ENCODE data around the gene MPRIP. TPM values are rescaled to one million over a fixed set of nuclear protein-coding genes. Genes with fewer than 3 reads are reported as not detected.
A peak's percentile ranks its signal among the peaks of the same experiment; 100 is the strongest.

MPRIP gene
- total RNA-seq, 1 experiment from 2014 or later, result 73.9 TPM

GRCh38 chr17:17086585-17086984 is 44.3 kb downstream of the MPRIP start:
- H3K4me3 ChIP-seq (ENCODE audit: insufficient read depth, low read depth, low read length), result no peak overlapping the region
- peaks cover 6% of the 10 kb centered on the region for H3K36me3 ChIP-seq (replicated peaks; ENCODE audit: control insufficient read depth, insufficient read depth, low read length)

GRCh38 chr17:17087424-17088015 is 45.3 kb downstream of the MPRIP start:
- Histone ChIP-seq H3K4me3 (ENCODE audit: insufficient read depth, low read depth, low read length) (no peak overlapping the region), H3K36me3 (replicated peaks; ENCODE audit: control insufficient read depth, insufficient read depth, low read length) (peaks cover 6% of the 10 kb centered on the region), H3K27me3 (ENCODE audit: control insufficient read depth, insufficient read depth, low read length) (no peaks in the 10 kb centered on the region)
- no peak for DNase-seq

More at GRCh38 chr17:17086585-17086984, 44.3 kb downstream of the MPRIP start:
- no peak for DNase-seq
- no peaks in the 10 kb centered on the region for H3K27me3 ChIP-seq (ENCODE audit: control insufficient read depth, insufficient read depth, low read length)

- DNase-seq, result no peak
- Histone ChIP-seq H3K27me3 (ENCODE audit: control insufficient read depth, insufficient read depth, low read length) (no peaks in the 10 kb centered on the region), H3K36me3 (replicated peaks; ENCODE audit: control insufficient read depth, insufficient read depth, low read length) (peaks cover 6% of the 10 kb centered on the region), H3K4me3 (ENCODE audit: insufficient read depth, low read depth, low read length) (no peak overlapping the region)
Observed at GRCh38 chr17:17088086-17088485, 45.8 kb downstream of the MPRIP start.

GRCh38 chr17:17088541-17089525 is 46.6 kb downstream of the MPRIP start:
- Histone ChIP-seq H3K36me3 (replicated peaks; ENCODE audit: control insufficient read depth, insufficient read depth, low read length) (peaks cover 6% of the 10 kb centered on the region), H3K4me3 (ENCODE audit: insufficient read depth, low read depth, low read length) (no peak overlapping the region), H3K27me3 (ENCODE audit: control insufficient read depth, insufficient read depth, low read length) (no peaks in the 10 kb centered on the region)
- DNase-seq, result no peak

GRCh38 chr17:17089796-17090641 is 47.8 kb downstream of the MPRIP start:
- no peaks in the 10 kb centered on the region for H3K27me3 ChIP-seq (ENCODE audit: control insufficient read depth, insufficient read depth, low read length)
- H3K4me3 ChIP-seq (ENCODE audit: insufficient read depth, low read depth, low read length), result no peak overlapping the region
- no peak for DNase-seq
- H3K36me3 ChIP-seq (replicated peaks; ENCODE audit: control insufficient read depth, insufficient read depth, low read length), result peaks cover 6% of the 10 kb centered on the region

GRCh38 chr17:17090642-17091103 is 48.4 kb downstream of the MPRIP start:
- no peak for DNase-seq
- no peak overlapping the region for H3K4me3 ChIP-seq (ENCODE audit: insufficient read depth, low read depth, low read length)
- peaks cover 6% of the 10 kb centered on the region for H3K36me3 ChIP-seq (replicated peaks; ENCODE audit: control insufficient read depth, insufficient read depth, low read length)
- H3K27me3 ChIP-seq (ENCODE audit: control insufficient read depth, insufficient read depth, low read length), result no peaks in the 10 kb centered on the region

GRCh38 chr17:17091276-17091675 is 49.0 kb downstream of the MPRIP start:
- DNase-seq, result no peak
- Histone ChIP-seq H3K36me3 (replicated peaks; ENCODE audit: control insufficient read depth, insufficient read depth, low read length) (peaks cover 6% of the 10 kb centered on the region), H3K4me3 (ENCODE audit: insufficient read depth, low read depth, low read length) (no peak overlapping the region), H3K27me3 (ENCODE audit: control insufficient read depth, insufficient read depth, low read length) (no peaks in the 10 kb centered on the region)

- Histone ChIP-seq H3K4me3 (ENCODE audit: insufficient read depth, low read depth, low read length) (no peak overlapping the region), H3K27me3 (ENCODE audit: control insufficient read depth, insufficient read depth, low read length) (no peaks in the 10 kb centered on the region), H3K36me3 (replicated peaks; ENCODE audit: control insufficient read depth, insufficient read depth, low read length) (peaks cover 6% of the 10 kb centered on the region)
- peak; percentile 62 for DNase-seq
Observed at GRCh38 chr17:17091856-17092756, 49.8 kb downstream of the MPRIP start.

- DNase-seq, result no peak
- no peak overlapping the region for H3K4me3 ChIP-seq (ENCODE audit: insufficient read depth, low read depth, low read length)
- no peaks in the 10 kb centered on the region for H3K27me3 ChIP-seq (ENCODE audit: control insufficient read depth, insufficient read depth, low read length)
- peaks cover 2% of the 10 kb centered on the region for H3K36me3 ChIP-seq (replicated peaks; ENCODE audit: control insufficient read depth, insufficient read depth, low read length)
Observed at GRCh38 chr17:17093764-17094163, 51.5 kb downstream of the MPRIP start.

GRCh38 chr17:17096438-17097178 is 54.4 kb downstream of the MPRIP start:
- peaks cover 1% of the 10 kb centered on the region for H3K36me3 ChIP-seq (replicated peaks; ENCODE audit: control insufficient read depth, insufficient read depth, low read length)
- DNase-seq, result no peak
- no peak overlapping the region for H3K4me3 ChIP-seq (ENCODE audit: insufficient read depth, low read depth, low read length)
- H3K27me3 ChIP-seq (ENCODE audit: control insufficient read depth, insufficient read depth, low read length), result no peaks in the 10 kb centered on the region

GRCh38 chr17:17097763-17098345 is 55.6 kb downstream of the MPRIP start:
- H3K36me3 ChIP-seq (replicated peaks; ENCODE audit: control insufficient read depth, insufficient read depth, low read length), result peaks cover 1% of the 10 kb centered on the region
- H3K4me3 ChIP-seq (ENCODE audit: insufficient read depth, low read depth, low read length), result no peak overlapping the region
- no peak for DNase-seq
- H3K27me3 ChIP-seq (ENCODE audit: control insufficient read depth, insufficient read depth, low read length), result no peaks in the 10 kb centered on the region

GRCh38 chr17:17098551-17099179 is 56.4 kb downstream of the MPRIP start:
- Histone ChIP-seq H3K27me3 (ENCODE audit: control insufficient read depth, insufficient read depth, low read length) (no peaks in the 10 kb centered on the region), H3K36me3 (replicated peaks; ENCODE audit: control insufficient read depth, insufficient read depth, low read length) (peaks cover 1% of the 10 kb centered on the region), H3K4me3 (ENCODE audit: insufficient read depth, low read depth, low read length) (no peak overlapping the region)
- no peak for DNase-seq
